ENCODE data around the gene SYT5. TPM values are rescaled to one million over a fixed set of nuclear protein-coding genes. Genes with fewer than 3 reads are reported as not detected.

The SYT5 gene
- total and polyA plus RNA-seq, 2 of the 8 experiments (the other 6 are each of a cell fraction or from before 2014, with no cell fraction given), result 0.35 to 0.67 TPM

- no peaks in the 10 kb centered on the region for H4K20me1 ChIP-seq (replicated peaks in 1 of 2; ENCODE audit: control insufficient read depth in 1 of 2, insufficient read depth in 2 of 2, low read length in 2 of 2)
- no peak overlapping the region for H2BK5ac ChIP-seq (ENCODE audit: low read depth, low read length)
- no peak overlapping the region for H3K9ac ChIP-seq (replicated peaks in 1 of 4; ENCODE audit: extremely low read depth in 1 of 4, low read depth in 3 of 4, low read length in 3 of 4)
- no peak overlapping the region for H2AFZ ChIP-seq (ENCODE audit: low read length)
- CTCF ChIA-PET (ENCODE audit: partially characterized antibody), result interaction anchor here (1.0 to 1.1 kb wide), 2 partner anchors 10 to 33 kb away, joined by 3 to 4 read pairs; no protein-coding TSS in a partner anchor
- H3K23ac ChIP-seq (ENCODE audit: insufficient read length), result no peak overlapping the region
- 89% methylated on average over 12 of the region's 12 CpGs; no CpG with 5 or more reads in 1 of the 2 experiments for WGBS, 2 experiments (ENCODE audit: extremely low coverage in 1 of 2, insufficient coverage in 1 of 2, insufficient read length in 1 of 2, insufficient replicate concordance in 2 of 2, low coverage in 1 of 2, low lambda C conversion rate in 2 of 2, missing lambda C conversion rate in 1 of 2)
- no peaks in the 10 kb centered on the region for H3K36me3 ChIP-seq (ENCODE audit: control insufficient read depth in 2 of 4, insufficient read depth in 4 of 4, low read length in 3 of 4)
- no peak overlapping the region for H4K8ac ChIP-seq (ENCODE audit: extremely low read depth, insufficient read depth, low read length)
- POLR2A ChIA-PET (ENCODE audit: partially characterized antibody), result interaction anchor here (1.3 to 1.4 kb wide), 2 partner anchors 14 to 34 kb away, joined by 3 read pairs; no protein-coding TSS in a partner anchor
- H4K91ac ChIP-seq (replicated peaks; ENCODE audit: insufficient read length, low read length), result no peak overlapping the region
- H2BK12ac ChIP-seq (ENCODE audit: low read depth, low read length), result no peak overlapping the region
- TF ChIP-seq BCL11A (IDR thresholded peaks at IDR 0.05; ENCODE audit: low read depth in 2 of 2, low read length in 2 of 2), result no peak
- no peak for TF ChIP-seq SUZ12 (IDR thresholded peaks at IDR 0.05; ENCODE audit: low read length)
- TF ChIP-seq RFX5 (IDR thresholded peaks at IDR 0.05; ENCODE audit: borderline replicate concordance, low read depth, low read length), result no peak
- TF ChIP-seq NANOG (IDR thresholded peaks at IDR 0.05; ENCODE audit: insufficient read depth, low read depth, low read length, poor library complexity, severe bottlenecking), result no peak
- TF ChIP-seq MAX (IDR thresholded peaks at IDR 0.05), result no peak
- no peak for TF ChIP-seq KDM1A (IDR thresholded peaks at IDR 0.05; ENCODE audit: borderline replicate concordance, low read length)
- TF ChIP-seq BRCA1 (IDR thresholded peaks at IDR 0.05; ENCODE audit: low read depth, low read length), result no peak
- no peak for TF ChIP-seq YY1 (IDR thresholded peaks at IDR 0.05; ENCODE audit: low read depth, low read length)
- no peak for TF ChIP-seq RXRA (IDR thresholded peaks at IDR 0.05; ENCODE audit: insufficient read depth, low read depth, low read length)
- no peak for TF ChIP-seq CHD1 (IDR thresholded peaks at IDR 0.05; ENCODE audit: low read depth, low read length)
- no peak for TF ChIP-seq POLR2AphosphoS5 (IDR thresholded peaks at IDR 0.05; ENCODE audit: low read depth, low read length)
- no peaks in the 10 kb centered on the region for H3K4me1 ChIP-seq (replicated peaks in 1 of 4; ENCODE audit: control insufficient read depth in 3 of 4, insufficient read depth in 4 of 4, low read length in 3 of 4)
- no peak overlapping the region for H4K5ac ChIP-seq (ENCODE audit: insufficient read length, low read depth, low read length)
- no peak overlapping the region for H2BK15ac ChIP-seq (ENCODE audit: low read length)
- H3K4me3 ChIP-seq (ENCODE audit: extremely low read depth in 1 of 4, insufficient read depth in 2 of 4, low read depth in 3 of 4, low read length in 4 of 4), result no peak overlapping the region
- no peaks in the 10 kb centered on the region for H3K27me3 ChIP-seq (replicated peaks in 1 of 4; ENCODE audit: control insufficient read depth in 3 of 4, extremely low read depth in 1 of 4, insufficient read depth in 3 of 4, low read length in 3 of 4)
- H3K14ac ChIP-seq (ENCODE audit: insufficient read length), result no peak overlapping the region
- H3K23me2 ChIP-seq (ENCODE audit: low read depth, low read length), result no peaks in the 10 kb centered on the region
- no peaks in the 10 kb centered on the region for H3K79me1 ChIP-seq (ENCODE audit: low read depth, low read length)
- no peaks in the 10 kb centered on the region for H3K9me3 ChIP-seq (ENCODE audit: insufficient read depth in 2 of 2, low read depth in 1 of 2, low read length in 1 of 2)
- FAIRE-seq, result no peak
- no peak overlapping the region for H3K18ac ChIP-seq (ENCODE audit: extremely low read depth, low read length)
- no peak overlapping the region for H2BK20ac ChIP-seq (ENCODE audit: low read length)
- DNase-seq (ENCODE audit: low read depth in 1 of 2, low spot score in 2 of 2), result no peak
- no peaks in the 10 kb centered on the region for H3K79me2 ChIP-seq (ENCODE audit: control insufficient read depth in 1 of 2, insufficient read depth in 2 of 2, low read length in 2 of 2)
- H3K27ac ChIP-seq (ENCODE audit: low read depth, low read length), result no peak overlapping the region
- no peak overlapping the region for H3K4ac ChIP-seq (replicated peaks; ENCODE audit: insufficient read length, low read depth, low read length)
- H2AK5ac ChIP-seq (ENCODE audit: low read depth, low read length), result no peak overlapping the region
- H2BK120ac ChIP-seq (replicated peaks; ENCODE audit: low read depth, low read length), result no peak overlapping the region
- H3K56ac ChIP-seq (replicated peaks; ENCODE audit: insufficient read length, low read depth, low read length), result no peak overlapping the region
- H3K4me2 ChIP-seq (ENCODE audit: insufficient read depth in 1 of 2, low read depth in 2 of 2, low read length in 2 of 2), result no peak overlapping the region
Measured at GRCh38 chr19:55193481-55193880, 13.4 kb upstream of the SYT5 start.

Data from H1 (cell line).